IMR-90 (cell line): ENCODE data around the gene ECM2. TPM values are rescaled to one million over a fixed set of nuclear protein-coding genes. Genes with fewer than 3 reads are reported as not detected.

Experiments used
- ATAC-seq: fragments of 200-7000 bp; cut with Tn5 transposase; 2 replicates; pipeline ENCODE4 v1.9.1; 2020; ENCODE audit warnings: low read depth, mild to moderate bottlenecking, moderate library complexity
- BruUV-seq: library from RNA; stranded (reverse); fragments of 400-500 nt; replicated peaks from 2 replicates; lab custom pipeline; 2021; lab: Mats Ljungman, UMichigan
- CTCF ChIA-PET: fragments of 300-600 bp; formaldehyde crosslinking; extraction: SDS; loops from one replicate; lab custom pipeline; 2021; ENCODE audit warnings: antibody characterized with exemption; lab: Yijun Ruan, JAX
- POLR2A ChIA-PET: fragments of 300-600 bp; sonication (Branson Sonifier 250); formaldehyde crosslinking; loops from one replicate; lab custom pipeline; 2022; ENCODE audit warnings: antibody characterized with exemption; ENCODE audit not compliant: unreplicated experiment; lab: Charles Lee
- DNase-seq: peaks from one replicate; pipeline ENCODE4 v3.0.0; 2013
- H2AFZ ChIP-seq: replicated peaks from 2 replicates; pipeline ENCODE3; 2013; ENCODE audit warnings: low read length, mild to moderate bottlenecking; ENCODE audit not compliant: poor library complexity
- H2AK5ac ChIP-seq: 2 replicates; pipeline ENCODE4 v1.6.1; 2013; ENCODE audit warnings: low read depth, low read length, inconsistent platforms
- H2AK9ac ChIP-seq: replicated peaks from 2 replicates; pipeline ENCODE3; 2013; ENCODE audit warnings: mild to moderate bottlenecking, low read depth, low read length, moderate library complexity; ENCODE audit not compliant: poor library complexity
- H2BK120ac ChIP-seq: 2 replicates; pipeline ENCODE4 v1.6.1; 2013; ENCODE audit warnings: low read depth, low read length, inconsistent platforms
- H2BK15ac ChIP-seq: 3 replicates; pipeline ENCODE4 v1.6.1; 2013; ENCODE audit warnings: low read depth, low read length, inconsistent platforms
- H2BK20ac ChIP-seq: 2 replicates; pipeline ENCODE4 v1.6.1; 2013; ENCODE audit warnings: low read depth, mild to moderate bottlenecking, inconsistent platforms, low read length, moderate library complexity
- H2BK5ac ChIP-seq: 2 replicates; pipeline ENCODE4 v1.6.1; 2013; ENCODE audit warnings: mild to moderate bottlenecking, low read depth, low read length, inconsistent platforms; ENCODE audit not compliant: poor library complexity, severe bottlenecking
- H3K14ac ChIP-seq: replicated peaks from 2 replicates; pipeline ENCODE4 v1.6.1; 2013; ENCODE audit warnings: low read depth, low read length, inconsistent platforms
- H3K18ac ChIP-seq: 2 replicates; pipeline ENCODE4 v1.6.1; 2013; ENCODE audit warnings: low read depth, low read length, control low read depth
- H3K23ac ChIP-seq: 2 replicates; pipeline ENCODE4 v1.6.1; 2013; ENCODE audit warnings: low read depth, low read length, inconsistent platforms
- H3K27ac ChIP-seq: 2 replicates; pipeline ENCODE4 v1.5.1; 2013; ENCODE audit warnings: mild to moderate bottlenecking, control low read depth, low read length; ENCODE audit not compliant: insufficient read depth
- H3K27me3 ChIP-seq: 2 replicates; pipeline ENCODE4 v1.6.1; 2013; ENCODE audit warnings: low read length; ENCODE audit not compliant: control insufficient read depth, insufficient read depth
- H3K36me3 ChIP-seq: 2 replicates; pipeline ENCODE4 v1.6.1; 2013; ENCODE audit warnings: low read length, mixed read lengths; ENCODE audit not compliant: control insufficient read depth, insufficient read depth
- H3K4ac ChIP-seq: 2 replicates; pipeline ENCODE4 v1.6.1; 2013; ENCODE audit warnings: low read depth, low read length, inconsistent platforms
- H3K4me1 ChIP-seq: 2 replicates; pipeline ENCODE4 v1.6.1; 2013; ENCODE audit warnings: low read length, mixed read lengths; ENCODE audit not compliant: control insufficient read depth, insufficient read depth
- H3K4me2 ChIP-seq: 2 replicates; pipeline ENCODE4 v1.6.1; 2013; ENCODE audit warnings: low read depth, mild to moderate bottlenecking, control low read depth, low read length, moderate library complexity
- H3K4me3 ChIP-seq: 2 replicates; pipeline ENCODE4 v1.5.1; 2013; ENCODE audit warnings: low read depth, mild to moderate bottlenecking, control low read depth, low read length, moderate library complexity; ENCODE audit not compliant: insufficient read depth
- H3K56ac ChIP-seq: 2 replicates; pipeline ENCODE4 v1.6.1; 2013; ENCODE audit warnings: low read length, inconsistent platforms; ENCODE audit not compliant: insufficient read depth; ENCODE audit errors: extremely low read depth
- H3K79me1 ChIP-seq, 2 experiments: 2 replicates each; pipeline ENCODE4 v1.6.1; 2013; ENCODE audit warnings: low read length in 2 of 2, inconsistent platforms in 1 of 2, low read depth in 1 of 2
- H3K9ac ChIP-seq: 2 replicates; pipeline ENCODE4 v1.6.1; 2013; ENCODE audit warnings: low read depth, low read length, control low read depth
- H3K9me1 ChIP-seq: 2 replicates; pipeline ENCODE4 v1.6.1; 2013; ENCODE audit warnings: low read length, inconsistent platforms; ENCODE audit not compliant: insufficient read depth
- H3K9me3 ChIP-seq: 2 replicates; pipeline ENCODE4 v1.6.1; 2013; ENCODE audit warnings: low read length; ENCODE audit not compliant: control insufficient read depth, insufficient read depth
- H4K20me1 ChIP-seq: 2 replicates; pipeline ENCODE4 v1.6.1; 2013; ENCODE audit warnings: low read length, inconsistent platforms; ENCODE audit not compliant: insufficient read depth
- H4K5ac ChIP-seq: 2 replicates; pipeline ENCODE4 v1.6.1; 2013; ENCODE audit warnings: mild to moderate bottlenecking, low read depth, low read length, control low read depth
- H4K8ac ChIP-seq, 2 experiments: 2 replicates each; pipeline ENCODE4 v1.6.1; 2013; ENCODE audit warnings: low read depth in 2 of 2, low read length in 2 of 2, control low read depth in 1 of 2, inconsistent platforms in 1 of 2
- H4K91ac ChIP-seq: 2 replicates; pipeline ENCODE4 v1.6.1; 2013; ENCODE audit warnings: low read depth, low read length, inconsistent platforms; ENCODE audit not compliant: insufficient read depth
- FOS ChIP-seq: fragments of 150-350 bp; IDR thresholded peaks from 2 replicates; pipeline ENCODE4 v1.6.1; 2016; ENCODE audit warnings: low read depth, low read length
- RFX5 ChIP-seq: IDR thresholded peaks from 2 replicates; pipeline ENCODE4 v1.8.0; 2012; ENCODE audit warnings: low read depth, mild to moderate bottlenecking, low read length, moderate library complexity
- WGBS, 2 experiments: methylation state at CpG; one replicate each; pipeline versions ENCODE4 v1.1.5 to v1.1.7; 2013; ENCODE audit warnings: missing lambda C conversion rate in 2 of 2; ENCODE audit not compliant: insufficient read length in 1 of 2; ENCODE audit errors: extremely low coverage in 2 of 2; 5-methylcytosine and 5-hydroxymethylcytosine counted together
- dilution Hi-C: fragments of 300-500 bp; cut with HindIII; formaldehyde crosslinking; loops from one replicate; pipeline ENCODE4 v1.14.3; 2018; ENCODE audit warnings: low sequenced_read_pairs; ENCODE audit not compliant: unreplicated experiment
- in situ Hi-C: fragments of 300-500 bp; cut with MboI; formaldehyde crosslinking; loops from 3 replicates; pipeline ENCODE4 v1.14.3; 2019; ENCODE audit warnings: low sequenced_read_pairs, inconsistent platforms, mixed read lengths
- intact Hi-C: fragments of 100-400 bp; cut with micrococcal nuclease; formaldehyde crosslinking; loops from 2 replicates; pipeline ENCODE4 v1.10.0; 2022
- polyA plus RNA-seq, 3 experiments: library from polyadenylated mRNA; depleted of rRNA; stranded (reverse); fragments of >200 nt; gene quantifications; 2 replicates each; pipeline ENCODE4 v1.2.3, GENCODE V29; 2012; ENCODE audit warnings: low replicate concordance in 1 of 3
- total RNA-seq: library from RNA; depleted of rRNA; stranded (reverse); fragments of >200 nt; gene quantifications from 2 replicates; pipeline ENCODE4 v1.2.3, GENCODE V29; 2012

The ECM2 gene
- total and polyA plus RNA-seq, 2 of the 4 experiments (the other 2 are of a cell fraction), result 0.26 to 0.36 TPM

DNA sequence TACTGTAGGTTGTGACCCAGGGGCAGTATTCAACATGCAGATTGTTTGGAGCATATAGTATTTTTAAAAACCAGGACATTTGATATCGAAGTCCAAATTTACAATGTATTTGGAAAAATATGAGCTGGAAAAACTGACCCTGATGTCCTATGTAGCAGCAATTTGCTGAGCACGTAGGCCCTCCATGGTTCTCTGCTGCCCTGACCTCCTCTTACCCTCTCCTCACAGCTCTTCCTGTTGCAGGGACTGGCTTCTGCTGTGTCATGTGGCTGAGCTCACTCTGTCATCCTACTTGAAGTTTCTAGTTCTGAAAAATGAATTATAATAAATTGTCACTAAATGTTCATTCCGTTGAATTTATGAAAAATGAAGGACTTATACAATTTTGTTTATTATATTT is 49.4 kb downstream of the ECM2 start:
- Histone ChIP-seq H3K56ac (no peak overlapping the region), H4K91ac (no peak overlapping the region), H2AK5ac (no peak overlapping the region), H4K8ac (no peak overlapping the region), H3K79me1 (peaks cover 0 to 2% of the 10 kb centered on the region in 2 experiments; a peak in 1 of 4 replicates), H2AK9ac (no peak overlapping the region), H3K36me3 (no peaks in the 10 kb centered on the region), H3K4me2 (no peak overlapping the region), H3K9me3 (no peaks in the 10 kb centered on the region), H3K9ac (no peak overlapping the region), H4K5ac (no peak overlapping the region), H3K14ac (no peak overlapping the region), H3K9me1 (peaks cover 11% of the 10 kb centered on the region), H3K4ac (no peak overlapping the region), H4K20me1 (no peaks in the 10 kb centered on the region), H2BK120ac (no peak overlapping the region), H3K27ac (no peak overlapping the region), H3K4me1 (peaks cover 14% of the 10 kb centered on the region), H2BK5ac (no peak overlapping the region), H3K4me3 (no peak overlapping the region), H2AFZ (no peak overlapping the region), H3K18ac (no peak overlapping the region), H3K27me3 (no peaks in the 10 kb centered on the region), H2BK15ac (peak overlapping the region; percentile 46; the same call in 1 of the 3 replicates), H3K23ac (no peak overlapping the region), H2BK20ac (0 out of 2 replicates have a peak overlapping the region, but pooled peaks have one; percentile 1)
- dilution Hi-C loops, result no loop called here
- no CpG with 5 or more reads among the region's 3 CpGs for WGBS, 2 experiments
- intact Hi-C loops, result no loop called here
- DNase-seq, result no peak
- no peak for ATAC-seq
- ChIA-PET CTCF (no interaction called here), POLR2A (no interaction called here)
- in situ Hi-C loops, result no loop called here
- TF ChIP-seq RFX5 (no peak), FOS (no peak)
- BruUV-seq, result no TSS peak
